GM13976 (cell line): ENCODE measurements around the gene DCP1A.

Experiments used
- DNase-seq: peaks from one replicate; pipeline ENCODE4 v3.0.0; 2012; ENCODE audit warnings: low spot score
- CTCF ChIP-seq: IDR thresholded peaks from 2 replicates; pipeline ENCODE4 v1.5.1; 2012; ENCODE audit warnings: borderline replicate concordance, mild to moderate bottlenecking; ENCODE audit not compliant: insufficient read depth; ENCODE audit errors: extremely low read depth, missing control alignments, control extremely low read depth
- in situ Hi-C: fragments of 300-500 bp; cut with MboI; formaldehyde crosslinking; loops from one replicate; pipeline ENCODE4 v1.12.0; 2022; ENCODE audit warnings: low sequenced_read_pairs, mixed read lengths, inconsistent platforms; ENCODE audit not compliant: unreplicated experiment

The DCP1A gene

GRCh38 chr3:53243785-53244184 lies 103.6 kb downstream of the DCP1A start:
- no peak for DNase-seq
- in situ Hi-C loops, result no loop called here
- TF ChIP-seq CTCF, result no peak

- in situ Hi-C loops, result no loop called here
- no peak for TF ChIP-seq CTCF
- DNase-seq, result no peak
These were observed 104.2 kb downstream of the DCP1A start for GRCh38 chr3:53243165-53243564.

GRCh38 chr3:53242642-53243041 lies 104.7 kb downstream of the DCP1A start:
- TF ChIP-seq CTCF, result no peak
- in situ Hi-C loops, result no loop called here
- DNase-seq, result no peak

- in situ Hi-C loops, result no loop called here
- DNase-seq, result no peak
- TF ChIP-seq CTCF, result no peak
These were observed 105.2 kb downstream of the DCP1A start for GRCh38 chr3:53242155-53242554.

- TF ChIP-seq CTCF, result no peak
- in situ Hi-C loops, result no loop called here
- no peak for DNase-seq
These were observed 106.1 kb downstream of the DCP1A start for GRCh38 chr3:53240989-53241972.

GRCh38 chr3:53239800-53240199 lies 107.5 kb downstream of the DCP1A start:
- DNase-seq, result no peak
- in situ Hi-C loops, result no loop called here
- TF ChIP-seq CTCF, result no peak

- DNase-seq, result no peak
- in situ Hi-C loops, result no loop called here
- no peak for TF ChIP-seq CTCF
These were observed 108.5 kb downstream of the DCP1A start for GRCh38 chr3:53238886-53239285.
